Hepatocyte (in vitro differentiated cells): Measurements from ENCODE around the gene GLI3. TPM values are rescaled to one million over a fixed set of nuclear protein-coding genes. Genes with fewer than 3 reads are reported as not detected.

Experiments used
- DNase-seq: peaks from one replicate; pipeline ENCODE4 v3.0.0-alpha.2; 2016; ENCODE audit warnings: low spot score
- H2AFZ ChIP-seq: fragments of 200-600 bp; sonication (generic); 2 replicates; pipeline ENCODE4 v1.6.0; 2016; ENCODE audit warnings: antibody characterized with exemption, mild to moderate bottlenecking
- H3K27ac ChIP-seq: fragments of 200-600 bp; sonication (generic); 2 replicates; pipeline ENCODE4 v1.5.1; 2016; ENCODE audit warnings: mild to moderate bottlenecking
- H3K27me3 ChIP-seq: fragments of 200-600 bp; sonication (generic); 2 replicates; pipeline ENCODE4 v1.6.1; 2016
- H3K36me3 ChIP-seq: fragments of 200-600 bp; sonication (generic); replicated peaks from 2 replicates; pipeline ENCODE4 v1.5.1; 2016; ENCODE audit warnings: low read depth; ENCODE audit not compliant: insufficient read depth
- H3K4me1 ChIP-seq: fragments of 200-600 bp; sonication (generic); 2 replicates; pipeline ENCODE4 v1.5.1; 2016; ENCODE audit warnings: mild to moderate bottlenecking, moderate library complexity; ENCODE audit not compliant: insufficient read depth
- H3K4me2 ChIP-seq: fragments of 200-600 bp; sonication (generic); 2 replicates; pipeline ENCODE4 v1.6.0; 2016
- H3K4me3 ChIP-seq: fragments of 200-600 bp; sonication (generic); 2 replicates; pipeline ENCODE4 v1.5.1; 2016; ENCODE audit warnings: mild to moderate bottlenecking
- H3K79me2 ChIP-seq: fragments of 200-600 bp; sonication (generic); 2 replicates; pipeline ENCODE4 v1.6.0; 2017; ENCODE audit warnings: mild to moderate bottlenecking
- H3K9me2 ChIP-seq: fragments of 200-600 bp; sonication (generic); replicated peaks from 2 replicates; pipeline ENCODE4 v1.6.0; 2017; ENCODE audit warnings: mild to moderate bottlenecking; ENCODE audit not compliant: insufficient read depth
- H3K9me3 ChIP-seq: fragments of 200-600 bp; sonication (generic); 2 replicates; pipeline ENCODE4 v1.5.1; 2016; ENCODE audit warnings: low read depth, mild to moderate bottlenecking
- H4K20me1 ChIP-seq: fragments of 200-600 bp; sonication (generic); 2 replicates; pipeline ENCODE4 v1.6.0; 2016; ENCODE audit warnings: mild to moderate bottlenecking; ENCODE audit not compliant: insufficient read depth, poor library complexity, severe bottlenecking
- EZH2 ChIP-seq: fragments of 200-600 bp; sonication (generic); IDR thresholded peaks from 2 replicates; pipeline ENCODE4 v1.6.1; 2016; ENCODE audit warnings: antibody characterized with exemption, mild to moderate bottlenecking, borderline replicate concordance
- EZH2phosphoT487 ChIP-seq: fragments of 200-600 bp; sonication (generic); IDR thresholded peaks from one replicate; pipeline ENCODE4 v1.6.1; 2018; ENCODE audit warnings: antibody characterized with exemption, mild to moderate bottlenecking, low read depth, moderate library complexity; ENCODE audit not compliant: unreplicated experiment, severe bottlenecking
- WGBS: methylation state at CpG from one replicate; pipeline ENCODE4 v1.1.6; 2016; ENCODE audit warnings: low lambda C conversion rate; ENCODE audit errors: missing lambda C conversion rate; 5-methylcytosine and 5-hydroxymethylcytosine counted together
- polyA plus RNA-seq: library from polyadenylated mRNA; unstranded; fragments of >200 nt; fragmentation: Nextera tagmentation; extraction: Ambion mirVana; gene quantifications from 2 replicates; pipeline ENCODE4 v1.2.1, GENCODE V29; 2016
- total RNA-seq: library from RNA; depleted of rRNA; stranded (reverse); fragments of >200 nt; gene quantifications from 2 replicates; pipeline ENCODE4 v1.2.3, GENCODE V29; 2014
- TF ChIP-seq, protein P1 (sequence below): fragments of 200-600 bp; sonication (generic); IDR thresholded peaks from 2 replicates; pipeline ENCODE4 v1.5.1; 2016; ENCODE audit warnings: antibody characterized with exemption, mild to moderate bottlenecking; ENCODE audit not compliant: poor library complexity

Gene GLI3
- total and polyA plus RNA-seq, 2 experiments from 2014 or later = 5.5 to 20.0 TPM

DNA sequence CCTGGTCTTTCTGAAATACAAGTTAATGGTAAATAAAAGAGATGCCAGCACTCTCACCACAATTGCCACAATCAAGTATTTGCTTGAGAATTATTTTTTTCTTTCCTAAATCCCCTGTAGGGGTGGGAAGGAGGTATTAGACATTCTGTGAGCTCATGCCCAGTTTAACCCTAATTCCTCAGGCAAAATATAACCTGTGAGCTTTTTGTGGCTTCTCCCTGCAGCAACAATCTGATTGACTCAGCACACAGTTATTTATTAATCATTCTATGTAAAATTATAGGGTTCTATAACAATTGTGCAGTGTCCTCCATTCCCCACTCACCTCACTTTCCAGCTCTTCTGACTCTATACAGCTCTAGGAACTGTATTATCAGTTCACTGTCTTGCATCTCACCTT lies 66.3 kb downstream of the GLI3 start:
- H3K36me3 ChIP-seq = no peaks in the 10 kb centered on the region
- no peak overlapping the region for H3K4me3 ChIP-seq
- DNase-seq = no peak
- H3K9me3 ChIP-seq = no peaks in the 10 kb centered on the region
- H3K27me3 ChIP-seq = no peaks in the 10 kb centered on the region
- H3K9me2 ChIP-seq = no peaks in the 10 kb centered on the region
- no peak overlapping the region for H2AFZ ChIP-seq
- H3K4me1 ChIP-seq = peaks cover 16% of the 10 kb centered on the region
- no peak overlapping the region for H3K27ac ChIP-seq
- H4K20me1 ChIP-seq = no peaks in the 10 kb centered on the region
- TF ChIP-seq, protein P1, sequence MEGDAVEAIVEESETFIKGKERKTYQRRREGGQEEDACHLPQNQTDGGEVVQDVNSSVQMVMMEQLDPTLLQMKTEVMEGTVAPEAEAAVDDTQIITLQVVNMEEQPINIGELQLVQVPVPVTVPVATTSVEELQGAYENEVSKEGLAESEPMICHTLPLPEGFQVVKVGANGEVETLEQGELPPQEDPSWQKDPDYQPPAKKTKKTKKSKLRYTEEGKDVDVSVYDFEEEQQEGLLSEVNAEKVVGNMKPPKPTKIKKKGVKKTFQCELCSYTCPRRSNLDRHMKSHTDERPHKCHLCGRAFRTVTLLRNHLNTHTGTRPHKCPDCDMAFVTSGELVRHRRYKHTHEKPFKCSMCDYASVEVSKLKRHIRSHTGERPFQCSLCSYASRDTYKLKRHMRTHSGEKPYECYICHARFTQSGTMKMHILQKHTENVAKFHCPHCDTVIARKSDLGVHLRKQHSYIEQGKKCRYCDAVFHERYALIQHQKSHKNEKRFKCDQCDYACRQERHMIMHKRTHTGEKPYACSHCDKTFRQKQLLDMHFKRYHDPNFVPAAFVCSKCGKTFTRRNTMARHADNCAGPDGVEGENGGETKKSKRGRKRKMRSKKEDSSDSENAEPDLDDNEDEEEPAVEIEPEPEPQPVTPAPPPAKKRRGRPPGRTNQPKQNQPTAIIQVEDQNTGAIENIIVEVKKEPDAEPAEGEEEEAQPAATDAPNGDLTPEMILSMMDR = no peak
- TF ChIP-seq EZH2 (no peak), EZH2phosphoT487 (no peak)
- no peak overlapping the region for H3K4me2 ChIP-seq
- H3K79me2 ChIP-seq = peaks cover 11% of the 10 kb centered on the region

GRCh38 chr7:42168512-42168911 lies 68.5 kb downstream of the GLI3 start:
- WGBS = 95% methylated on average over 8 of the region's 8 CpGs
- Histone ChIP-seq H3K4me1 (peaks cover 6% of the 10 kb centered on the region), H3K9me2 (no peaks in the 10 kb centered on the region), H4K20me1 (no peaks in the 10 kb centered on the region), H3K4me3 (no peak overlapping the region), H3K36me3 (no peaks in the 10 kb centered on the region), H3K27ac (no peak overlapping the region), H2AFZ (no peak overlapping the region), H3K27me3 (no peaks in the 10 kb centered on the region), H3K79me2 (peaks cover 16% of the 10 kb centered on the region), H3K4me2 (no peak overlapping the region), H3K9me3 (no peaks in the 10 kb centered on the region)
- no peak for DNase-seq
- TF ChIP-seq EZH2 (no peak), EZH2phosphoT487 (no peak)
- TF ChIP-seq, protein P1 = no peak

DNA sequence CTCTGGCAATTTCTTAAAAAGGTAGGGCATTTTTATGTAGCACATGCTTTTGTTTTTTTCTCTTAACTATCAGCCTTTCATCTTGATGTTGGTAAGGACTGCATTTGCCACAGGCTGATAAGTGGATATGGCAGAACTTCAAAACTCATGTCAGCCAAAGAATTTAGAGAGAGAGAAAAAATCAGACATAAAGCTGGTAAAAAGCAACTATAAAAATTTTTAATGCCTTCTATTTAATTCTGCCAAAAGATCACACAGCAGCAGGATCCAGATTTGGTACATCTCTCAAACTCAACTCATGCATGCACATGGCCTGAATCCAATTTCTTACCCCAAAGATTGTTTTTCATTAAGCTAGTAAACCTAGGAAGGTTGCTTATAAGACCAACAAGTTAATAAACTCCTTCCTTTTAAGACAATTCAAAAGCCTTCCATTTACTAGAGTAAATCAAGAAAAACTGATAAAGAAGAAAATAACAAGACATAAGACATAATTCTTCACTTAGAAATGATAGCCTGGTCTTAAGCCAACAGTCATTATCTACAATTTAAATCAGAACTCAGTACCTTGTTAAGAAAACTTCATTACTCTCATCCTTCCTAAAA lies 69.3 kb downstream of the GLI3 start:
- H3K27ac ChIP-seq = no peak overlapping the region
- H2AFZ ChIP-seq = no peak overlapping the region
- H3K36me3 ChIP-seq = no peaks in the 10 kb centered on the region
- H3K4me1 ChIP-seq = peaks cover 6% of the 10 kb centered on the region
- DNase-seq = no peak
- H3K9me3 ChIP-seq = no peaks in the 10 kb centered on the region
- no peak overlapping the region for H3K4me3 ChIP-seq
- H4K20me1 ChIP-seq = no peaks in the 10 kb centered on the region
- H3K4me2 ChIP-seq = no peak overlapping the region
- no peaks in the 10 kb centered on the region for H3K27me3 ChIP-seq
- TF ChIP-seq, protein P1 = no peak
- TF ChIP-seq EZH2phosphoT487 (no peak), EZH2 (no peak)
- peaks cover 16% of the 10 kb centered on the region for H3K79me2 ChIP-seq
- no peaks in the 10 kb centered on the region for H3K9me2 ChIP-seq

DNA sequence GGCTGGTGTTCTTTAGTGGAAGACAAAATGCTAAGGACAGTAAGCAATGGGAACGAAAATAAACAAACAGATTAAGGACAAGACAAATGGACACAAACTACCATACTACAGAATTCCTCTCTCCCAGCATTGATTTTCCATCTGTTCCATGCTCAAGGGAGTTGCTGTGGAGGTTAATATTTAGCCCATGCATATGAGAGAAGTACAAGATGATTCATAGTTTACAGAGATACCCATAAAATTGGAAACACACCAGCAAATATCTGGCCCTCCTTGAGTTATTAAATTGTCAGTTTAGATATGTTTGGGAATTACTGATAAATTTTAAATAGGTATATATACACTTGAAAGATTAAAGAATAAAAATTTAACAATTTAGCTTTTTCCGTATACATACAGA lies 69.8 kb downstream of the GLI3 start:
- H3K4me1 ChIP-seq = peaks cover 6% of the 10 kb centered on the region
- no peaks in the 10 kb centered on the region for H3K9me2 ChIP-seq
- no peaks in the 10 kb centered on the region for H4K20me1 ChIP-seq
- peaks cover 16% of the 10 kb centered on the region for H3K79me2 ChIP-seq
- H3K4me2 ChIP-seq = no peak overlapping the region
- no peaks in the 10 kb centered on the region for H3K9me3 ChIP-seq
- peak overlapping the region; percentile 10 for H3K27ac ChIP-seq
- TF ChIP-seq EZH2 = no peak
- TF ChIP-seq, protein P1 = no peak
- no peak for TF ChIP-seq EZH2phosphoT487
- H2AFZ ChIP-seq = no peak overlapping the region
- no peak for DNase-seq
- WGBS = 52% methylated on average over 2 of the region's 2 CpGs
- no peaks in the 10 kb centered on the region for H3K36me3 ChIP-seq
- H3K27me3 ChIP-seq = no peaks in the 10 kb centered on the region
- H3K4me3 ChIP-seq = no peak overlapping the region
